HepG2 (cell line): ENCODE results near the gene AFF1. TPM values are rescaled to one million over a fixed set of nuclear protein-coding genes. Genes with fewer than 3 reads are reported as not detected.

Source experiments
- FOXO1 ChIP-seq: sonication (generic); formaldehyde crosslinking; IDR thresholded peaks from 2 replicates; pipeline ENCODE4 v1.4.0; 2020; ENCODE audit warnings: missing genetic modification reagents
- GATAD1 ChIP-seq: IDR thresholded peaks from 2 replicates; pipeline ENCODE4 v1.6.1; 2016; ENCODE audit warnings: missing genetic modification reagents, missing compliant biosample characterization
- HHEX ChIP-seq: IDR thresholded peaks from 2 replicates; pipeline ENCODE4 v1.6.1; 2016; ENCODE audit warnings: control low read depth
- HMG20A ChIP-seq: IDR thresholded peaks from 2 replicates; pipeline ENCODE4 v1.6.1; 2016; ENCODE audit warnings: borderline replicate concordance
- ISL2 ChIP-seq: sonication (generic); formaldehyde crosslinking; IDR thresholded peaks from 2 replicates; pipeline ENCODE4 v1.5.0; 2020; ENCODE audit warnings: missing genetic modification reagents
- MAX ChIP-seq: IDR thresholded peaks from 2 replicates; pipeline ENCODE4 v1.6.1; 2012; ENCODE audit warnings: inconsistent platforms
- MBNL3 ChIP-seq: fragments of 250-450 bp; sonication (Bioruptor Pico); conservative IDR thresholded peaks from 2 replicates; pipeline ENCODE4 v1.8.0; 2022; ENCODE audit warnings: mild to moderate bottlenecking, inconsistent platforms
- NBN ChIP-seq: fragments of 450-650 bp; conservative IDR thresholded peaks from 2 replicates; pipeline ENCODE4 v1.6.1; 2017
- NFIC ChIP-seq: IDR thresholded peaks from 2 replicates; pipeline ENCODE4 v1.6.1; 2012; ENCODE audit warnings: mild to moderate bottlenecking, low read length, inconsistent platforms
- NR2F6 ChIP-seq, 2 experiments: IDR thresholded peaks; 2 replicates each; pipeline ENCODE4 v1.6.1; 2016; ENCODE audit warnings: antibody characterized with exemption in 1 of 2, mild to moderate bottlenecking in 1 of 2
- PAXIP1 ChIP-seq: sonication (generic); formaldehyde crosslinking; conservative IDR thresholded peaks from 2 replicates; pipeline ENCODE4 v1.4.0; 2020; ENCODE audit warnings: mild to moderate bottlenecking, missing genetic modification reagents, moderate library complexity
- RARA ChIP-seq: IDR thresholded peaks from 2 replicates; pipeline ENCODE4 v1.6.1; 2016; ENCODE audit warnings: missing genetic modification reagents, missing compliant biosample characterization
- ZNF513 ChIP-seq: sonication (generic); formaldehyde crosslinking; conservative IDR thresholded peaks from 2 replicates; pipeline ENCODE4 v1.5.0; 2020; ENCODE audit warnings: missing genetic modification reagents
- polyA plus RNA-seq, 8 experiments: library from polyadenylated mRNA; depleted of rRNA in 3 of 8; stranded (reverse) in 7 of 8; unstranded in 1 of 8; fragments of >200 nt; fragmentation: Illumina TruSeq in 4 of 8; extraction: Trizol in 4 of 8; gene quantifications; 2 replicates each; pipeline versions ENCODE4 v1.2.1 to v1.2.3, GENCODE V29; 2011 to 2016; ENCODE audit warnings: low read depth in 4 of 8, missing spikeins in 1 of 8, mixed read lengths in 1 of 8; ENCODE audit not compliant: insufficient read depth in 1 of 8
- total RNA-seq, 5 experiments: library from RNA; depleted of rRNA; stranded (reverse); fragments of >200 nt; fragmentation: Illumina TruSeq; extraction: Trizol; gene quantifications; 2 replicates each; pipeline ENCODE4 v1.2.3, GENCODE V29; 2016; ENCODE audit warnings: low read depth in 1 of 5
- TF ChIP-seq, protein P1 (sequence below): IDR thresholded peaks from 2 replicates; pipeline ENCODE4 v1.6.1; 2016; ENCODE audit warnings: missing compliant biosample characterization, missing genetic modification reagents, borderline replicate concordance
- TF ChIP-seq, protein P2 (sequence below): sonication (generic); formaldehyde crosslinking; IDR thresholded peaks from 2 replicates; pipeline ENCODE4 v1.5.1; 2020; ENCODE audit warnings: missing genetic modification reagents, mild to moderate bottlenecking, borderline replicate concordance
- TF ChIP-seq, protein P3 (sequence below): sonication (generic); formaldehyde crosslinking; IDR thresholded peaks from 2 replicates; pipeline ENCODE4 v1.4.0; 2020; ENCODE audit warnings: mild to moderate bottlenecking, missing genetic modification reagents, borderline replicate concordance

The AFF1 gene
- total and polyA plus RNA-seq, 2 of the 13 experiments (the other 11 are each of a cell fraction or from before 2014, with no cell fraction given) = 15.5 to 15.9 TPM

DNA sequence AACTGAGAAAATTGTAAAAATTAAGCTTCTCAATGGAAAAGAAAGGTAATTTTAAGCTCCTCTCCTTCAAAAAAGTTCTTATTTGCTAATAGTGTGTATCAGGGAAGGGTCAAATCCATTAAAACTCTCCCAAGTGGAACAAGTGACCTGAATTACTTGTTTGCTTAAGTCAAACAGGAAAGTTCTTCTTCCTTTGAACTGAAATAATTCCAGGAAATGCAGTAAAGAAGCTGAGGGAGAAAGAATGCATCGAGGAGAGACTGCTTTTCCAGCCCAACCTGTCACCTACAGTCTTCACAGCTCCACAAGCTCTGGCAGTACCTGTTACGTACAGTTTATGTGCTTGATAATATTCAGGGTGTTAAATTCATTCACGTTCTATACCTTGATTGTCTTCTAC is 154.6 kb downstream of the AFF1 start (continued):
- TF ChIP-seq PAXIP1 (CRISPR knock-in tag) (peak; percentile 38; the same call in 1 of the 2 replicates), FOXO1 (CRISPR knock-in tag) (no peak), ZNF513 (CRISPR knock-in tag) (no peak), MBNL3 (CRISPR knock-in tag) (no peak), ISL2 (peak; percentile 68; the same call in 1 of the 2 replicates), NBN (no peak), MAX (no peak), HMG20A (CRISPR knock-in tag) (peak; percentile 55; the same call in 1 of the 2 replicates), NFIC (peak; percentile 40; the same call in 1 of the 2 replicates), HHEX (CRISPR knock-in tag) (peak; percentile 93), RARA (CRISPR knock-in tag) (peak; percentile 63), GATAD1 (CRISPR knock-in tag) (0 out of 2 replicates have a peak, but pooled peaks have one; percentile 28), NR2F6 (IDR thresholded peaks at IDR 0.05) (peak; percentile 94), NR2F6 (CRISPR knock-in tag; IDR thresholded peaks at IDR 0.05) (peak; percentile 87)
- TF ChIP-seq, protein P1, sequence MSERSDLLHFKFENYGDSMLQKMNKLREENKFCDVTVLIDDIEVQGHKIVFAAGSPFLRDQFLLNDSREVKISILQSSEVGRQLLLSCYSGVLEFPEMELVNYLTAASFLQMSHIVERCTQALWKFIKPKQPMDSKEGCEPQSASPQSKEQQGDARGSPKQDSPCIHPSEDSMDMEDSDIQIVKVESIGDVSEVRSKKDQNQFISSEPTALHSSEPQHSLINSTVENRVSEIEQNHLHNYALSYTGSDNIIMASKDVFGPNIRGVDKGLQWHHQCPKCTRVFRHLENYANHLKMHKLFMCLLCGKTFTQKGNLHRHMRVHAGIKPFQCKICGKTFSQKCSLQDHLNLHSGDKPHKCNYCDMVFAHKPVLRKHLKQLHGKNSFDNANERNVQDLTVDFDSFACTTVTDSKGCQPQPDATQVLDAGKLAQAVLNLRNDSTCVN = no peak
- TF ChIP-seq, protein P2, sequence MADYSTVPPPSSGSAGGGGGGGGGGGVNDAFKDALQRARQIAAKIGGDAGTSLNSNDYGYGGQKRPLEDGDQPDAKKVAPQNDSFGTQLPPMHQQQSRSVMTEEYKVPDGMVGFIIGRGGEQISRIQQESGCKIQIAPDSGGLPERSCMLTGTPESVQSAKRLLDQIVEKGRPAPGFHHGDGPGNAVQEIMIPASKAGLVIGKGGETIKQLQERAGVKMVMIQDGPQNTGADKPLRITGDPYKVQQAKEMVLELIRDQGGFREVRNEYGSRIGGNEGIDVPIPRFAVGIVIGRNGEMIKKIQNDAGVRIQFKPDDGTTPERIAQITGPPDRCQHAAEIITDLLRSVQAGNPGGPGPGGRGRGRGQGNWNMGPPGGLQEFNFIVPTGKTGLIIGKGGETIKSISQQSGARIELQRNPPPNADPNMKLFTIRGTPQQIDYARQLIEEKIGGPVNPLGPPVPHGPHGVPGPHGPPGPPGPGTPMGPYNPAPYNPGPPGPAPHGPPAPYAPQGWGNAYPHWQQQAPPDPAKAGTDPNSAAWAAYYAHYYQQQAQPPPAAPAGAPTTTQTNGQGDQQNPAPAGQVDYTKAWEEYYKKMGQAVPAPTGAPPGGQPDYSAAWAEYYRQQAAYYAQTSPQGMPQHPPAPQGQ = no peak
- TF ChIP-seq, protein P3, sequence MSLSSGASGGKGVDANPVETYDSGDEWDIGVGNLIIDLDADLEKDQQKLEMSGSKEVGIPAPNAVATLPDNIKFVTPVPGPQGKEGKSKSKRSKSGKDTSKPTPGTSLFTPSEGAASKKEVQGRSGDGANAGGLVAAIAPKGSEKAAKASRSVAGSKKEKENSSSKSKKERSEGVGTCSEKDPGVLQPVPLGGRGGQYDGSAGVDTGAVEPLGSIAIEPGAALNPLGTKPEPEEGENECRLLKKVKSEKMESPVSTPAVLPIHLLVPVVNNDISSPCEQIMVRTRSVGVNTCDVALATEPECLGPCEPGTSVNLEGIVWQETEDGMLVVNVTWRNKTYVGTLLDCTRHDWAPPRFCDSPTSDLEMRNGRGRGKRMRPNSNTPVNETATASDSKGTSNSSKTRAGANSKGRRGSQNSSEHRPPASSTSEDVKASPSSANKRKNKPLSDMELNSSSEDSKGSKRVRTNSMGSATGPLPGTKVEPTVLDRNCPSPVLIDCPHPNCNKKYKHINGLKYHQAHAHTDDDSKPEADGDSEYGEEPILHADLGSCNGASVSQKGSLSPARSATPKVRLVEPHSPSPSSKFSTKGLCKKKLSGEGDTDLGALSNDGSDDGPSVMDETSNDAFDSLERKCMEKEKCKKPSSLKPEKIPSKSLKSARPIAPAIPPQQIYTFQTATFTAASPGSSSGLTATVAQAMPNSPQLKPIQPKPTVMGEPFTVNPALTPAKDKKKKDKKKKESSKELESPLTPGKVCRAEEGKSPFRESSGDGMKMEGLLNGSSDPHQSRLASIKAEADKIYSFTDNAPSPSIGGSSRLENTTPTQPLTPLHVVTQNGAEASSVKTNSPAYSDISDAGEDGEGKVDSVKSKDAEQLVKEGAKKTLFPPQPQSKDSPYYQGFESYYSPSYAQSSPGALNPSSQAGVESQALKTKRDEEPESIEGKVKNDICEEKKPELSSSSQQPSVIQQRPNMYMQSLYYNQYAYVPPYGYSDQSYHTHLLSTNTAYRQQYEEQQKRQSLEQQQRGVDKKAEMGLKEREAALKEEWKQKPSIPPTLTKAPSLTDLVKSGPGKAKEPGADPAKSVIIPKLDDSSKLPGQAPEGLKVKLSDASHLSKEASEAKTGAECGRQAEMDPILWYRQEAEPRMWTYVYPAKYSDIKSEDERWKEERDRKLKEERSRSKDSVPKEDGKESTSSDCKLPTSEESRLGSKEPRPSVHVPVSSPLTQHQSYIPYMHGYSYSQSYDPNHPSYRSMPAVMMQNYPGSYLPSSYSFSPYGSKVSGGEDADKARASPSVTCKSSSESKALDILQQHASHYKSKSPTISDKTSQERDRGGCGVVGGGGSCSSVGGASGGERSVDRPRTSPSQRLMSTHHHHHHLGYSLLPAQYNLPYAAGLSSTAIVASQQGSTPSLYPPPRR (CRISPR knock-in tag) = peak; percentile 87
